Mucosa of stomach (tissue), 1 donor: Measurements from ENCODE around the gene ADAM19.
"Not testable (repeated sequence)": the region's sequence is repeated elsewhere in the genome, so short reads cannot be mapped to it uniquely, and the experiment has no call there.

Source experiments
- H3K27me3 ChIP-seq: one replicate; pipeline ENCODE4 v1.7.0; 2013; ENCODE audit warnings: mild to moderate bottlenecking, low read length; ENCODE audit not compliant: control insufficient read depth, insufficient read depth
- H3K36me3 ChIP-seq: one replicate; pipeline ENCODE4 v1.7.0; 2013; ENCODE audit warnings: low read length; ENCODE audit not compliant: control insufficient read depth, insufficient read depth
- H3K4me1 ChIP-seq: one replicate; pipeline ENCODE4 v1.7.0; 2013; ENCODE audit warnings: mild to moderate bottlenecking, low read length; ENCODE audit not compliant: control insufficient read depth, insufficient read depth
- H3K4me3 ChIP-seq: one replicate; pipeline ENCODE4 v1.7.0; 2013; ENCODE audit warnings: low read length
- H3K9ac ChIP-seq: one replicate; pipeline ENCODE4 v1.7.0; 2013; ENCODE audit warnings: mild to moderate bottlenecking, low read length, moderate library complexity
- H3K9me3 ChIP-seq: one replicate; pipeline ENCODE4 v1.7.0; 2013; ENCODE audit warnings: mild to moderate bottlenecking, low read length, moderate library complexity; ENCODE audit not compliant: control insufficient read depth
- donor health status: Pancreatic carcinoma.

ADAM19 gene

DNA sequence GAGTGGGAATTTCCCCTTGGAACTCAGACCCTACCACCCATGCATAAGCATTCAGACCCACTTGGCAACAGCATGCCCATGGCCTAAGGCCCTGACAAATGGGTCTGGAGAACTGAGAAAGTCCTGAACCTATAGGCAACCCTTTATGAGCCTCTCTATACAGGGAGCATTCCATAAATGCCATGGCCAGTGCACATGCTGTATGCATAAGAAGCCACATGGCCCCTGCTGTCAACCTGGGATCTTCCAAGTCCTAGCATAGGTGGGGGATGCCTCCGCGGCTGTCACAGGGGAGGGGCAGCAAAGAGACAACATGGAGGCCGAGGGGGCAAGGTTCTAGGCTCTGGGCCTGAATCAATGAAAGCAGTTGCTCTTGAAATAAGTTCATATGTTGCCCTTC is 123.8 kb downstream of the ADAM19 start:
- no peak overlapping the region for H3K9ac ChIP-seq
- peaks cover 5% of the 10 kb centered on the region for H3K4me1 ChIP-seq
- no peaks in the 10 kb centered on the region for H3K36me3 ChIP-seq
- H3K27me3 ChIP-seq = no peaks in the 10 kb centered on the region
- H3K4me3 ChIP-seq = no peak overlapping the region
- no peaks in the 10 kb centered on the region for H3K9me3 ChIP-seq

DNA sequence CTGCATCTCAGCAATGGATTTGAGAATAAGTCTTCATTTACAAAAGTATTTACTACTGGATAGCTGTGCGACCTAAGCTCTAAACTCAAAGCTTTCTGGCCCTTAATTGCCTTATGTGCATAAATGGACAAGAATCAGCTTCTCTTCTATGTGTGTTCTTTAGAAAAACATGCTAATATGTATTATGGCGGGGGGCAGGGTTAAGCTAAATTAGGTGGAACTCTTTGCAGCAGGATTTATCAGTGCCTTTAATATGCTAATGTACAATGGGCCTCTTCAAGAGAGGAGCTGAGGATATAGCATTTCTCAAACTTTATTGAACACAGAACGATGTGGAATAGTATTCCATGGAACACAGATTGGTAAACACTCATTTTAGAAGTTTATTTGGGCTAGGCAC is 125.6 kb downstream of the ADAM19 start:
- H3K36me3 ChIP-seq = no peaks in the 10 kb centered on the region
- H3K27me3 ChIP-seq = no peaks in the 10 kb centered on the region
- peaks cover 5% of the 10 kb centered on the region for H3K4me1 ChIP-seq
- no peak overlapping the region for H3K4me3 ChIP-seq
- H3K9me3 ChIP-seq = no peaks in the 10 kb centered on the region
- no peak overlapping the region for H3K9ac ChIP-seq

DNA sequence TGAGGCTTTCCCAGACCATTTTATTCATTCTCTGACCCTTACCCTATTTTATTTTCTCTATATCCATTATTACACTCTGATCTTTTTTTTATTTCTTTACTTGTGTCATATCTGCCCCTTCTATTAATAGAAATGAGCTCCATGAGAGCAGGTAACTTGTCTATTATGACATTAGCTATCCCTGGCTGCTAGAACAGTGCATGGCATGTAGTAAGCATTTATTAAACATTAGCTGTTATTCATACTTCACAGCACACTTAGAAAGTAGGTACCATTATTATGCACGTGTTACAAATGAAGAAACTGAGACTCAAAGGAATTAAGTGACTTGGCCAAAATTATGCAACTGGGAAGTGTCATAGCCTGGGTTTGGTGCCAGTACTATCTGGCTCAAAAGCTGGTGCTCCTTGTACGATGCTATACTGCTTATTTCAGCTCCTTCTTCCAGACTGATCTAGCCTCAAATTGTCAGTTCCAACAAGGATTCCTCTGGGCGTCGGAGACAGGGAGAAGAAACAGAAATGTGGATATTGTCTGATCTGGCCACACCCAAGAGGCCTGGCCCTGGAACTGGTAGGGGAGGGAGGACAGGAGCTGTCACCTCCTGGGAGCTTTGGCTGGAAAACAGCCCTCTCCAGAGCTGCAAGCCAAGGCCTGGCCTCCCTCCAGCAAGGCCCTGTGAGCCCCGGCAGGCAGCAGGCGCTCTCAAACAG is 126.4 kb downstream of the ADAM19 start:
- peaks cover 5% of the 10 kb centered on the region for H3K4me1 ChIP-seq
- no peaks in the 10 kb centered on the region for H3K9me3 ChIP-seq
- H3K4me3 ChIP-seq = no peak overlapping the region
- H3K27me3 ChIP-seq = no peaks in the 10 kb centered on the region
- H3K9ac ChIP-seq = no peak overlapping the region
- no peaks in the 10 kb centered on the region for H3K36me3 ChIP-seq

DNA sequence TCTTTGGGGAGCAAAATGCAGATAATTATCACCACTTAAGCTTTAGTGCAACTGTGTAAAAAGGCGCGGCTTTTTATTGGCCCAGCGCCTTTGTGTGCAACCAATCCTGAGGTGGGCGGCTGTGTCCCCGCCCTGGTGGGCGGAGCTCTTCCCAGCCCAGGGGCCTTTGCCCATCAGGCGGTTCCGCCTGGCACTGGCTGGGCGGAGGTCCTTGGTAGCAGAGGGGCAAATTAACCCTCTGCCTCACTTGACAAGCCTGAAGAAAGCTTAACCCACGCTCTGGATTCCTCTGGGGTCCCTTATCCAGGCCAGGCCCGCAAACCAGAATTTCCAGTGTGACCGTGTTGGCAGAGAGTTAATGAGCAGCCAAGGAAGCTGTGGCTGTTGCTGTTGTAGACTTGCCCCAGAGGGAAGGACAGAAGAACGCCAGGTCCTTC is 128.4 kb downstream of the ADAM19 start:
- Histone ChIP-seq H3K9me3 (no peaks in the 10 kb centered on the region), H3K27me3 (no peaks in the 10 kb centered on the region), H3K4me3 (no peak overlapping the region), H3K4me1 (peaks cover 5% of the 10 kb centered on the region), H3K9ac (peak overlapping the region; percentile 13), H3K36me3 (no peaks in the 10 kb centered on the region)

DNA sequence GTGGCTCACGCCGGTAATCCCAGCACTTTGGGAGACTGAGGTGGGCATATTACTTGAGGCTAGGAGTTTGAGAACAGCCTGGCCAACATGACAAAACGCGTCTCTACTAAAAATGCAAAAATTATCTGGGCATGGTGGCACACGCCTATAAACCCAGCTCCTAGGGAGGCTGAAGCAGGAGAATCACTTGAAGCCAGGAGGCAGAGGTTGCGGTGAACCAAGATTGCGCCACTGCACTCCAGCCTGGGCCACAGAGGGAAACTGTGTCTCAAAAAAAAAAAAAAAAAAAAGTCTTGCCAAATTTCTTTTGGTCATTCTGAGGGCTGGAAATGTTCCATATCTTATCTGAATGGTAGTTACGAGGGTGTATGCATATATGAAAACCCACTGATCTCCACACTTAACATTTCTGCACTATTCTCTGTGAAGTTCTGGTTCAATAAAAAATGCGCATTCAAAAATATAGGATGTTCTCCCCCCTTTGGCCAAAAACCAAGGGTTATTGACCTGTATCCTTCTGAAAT is 129.1 kb downstream of the ADAM19 start:
- Histone ChIP-seq H3K9ac (no peak overlapping the region), H3K36me3 (no peaks in the 10 kb centered on the region), H3K4me1 (peaks cover 5% of the 10 kb centered on the region), H3K4me3 (no peak overlapping the region), H3K27me3 (no peaks in the 10 kb centered on the region), H3K9me3 (no peaks in the 10 kb centered on the region)

DNA sequence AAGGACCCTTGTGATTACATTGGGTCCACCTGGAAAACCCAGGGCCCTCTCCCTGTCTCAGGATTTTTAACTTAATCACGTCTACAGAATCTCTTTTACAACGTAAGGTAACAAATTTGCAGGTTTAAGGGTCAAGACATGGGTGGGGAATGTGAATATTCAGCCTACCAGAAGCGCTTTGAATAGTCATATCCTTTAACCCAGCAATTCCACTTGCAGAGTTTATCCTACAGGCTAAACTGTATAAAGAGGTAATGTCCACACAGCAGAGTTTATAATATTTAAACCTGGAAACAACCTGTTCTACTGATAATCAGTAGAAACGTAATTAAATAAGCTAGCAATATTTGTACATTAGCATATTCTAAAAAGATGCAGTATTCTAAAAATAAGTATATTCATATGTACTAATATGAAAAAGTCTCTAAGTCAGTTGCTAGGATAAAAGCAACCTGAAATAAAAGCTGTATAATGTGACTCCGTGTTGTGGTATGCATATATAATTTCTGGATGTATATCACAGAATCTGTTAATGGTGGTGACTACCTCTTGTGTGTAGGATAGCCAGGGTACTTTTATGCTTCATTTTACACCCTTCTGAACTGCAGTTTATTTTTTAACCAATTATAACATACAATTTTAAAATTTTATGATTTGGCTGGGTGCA is 129.7 kb downstream of the ADAM19 start:
- H3K9me3 ChIP-seq = no peaks in the 10 kb centered on the region
- no peaks in the 10 kb centered on the region for H3K27me3 ChIP-seq
- peaks cover 5% of the 10 kb centered on the region for H3K4me1 ChIP-seq
- no peak overlapping the region for H3K9ac ChIP-seq
- H3K36me3 ChIP-seq = no peaks in the 10 kb centered on the region
- H3K4me3 ChIP-seq = no peak overlapping the region

DNA sequence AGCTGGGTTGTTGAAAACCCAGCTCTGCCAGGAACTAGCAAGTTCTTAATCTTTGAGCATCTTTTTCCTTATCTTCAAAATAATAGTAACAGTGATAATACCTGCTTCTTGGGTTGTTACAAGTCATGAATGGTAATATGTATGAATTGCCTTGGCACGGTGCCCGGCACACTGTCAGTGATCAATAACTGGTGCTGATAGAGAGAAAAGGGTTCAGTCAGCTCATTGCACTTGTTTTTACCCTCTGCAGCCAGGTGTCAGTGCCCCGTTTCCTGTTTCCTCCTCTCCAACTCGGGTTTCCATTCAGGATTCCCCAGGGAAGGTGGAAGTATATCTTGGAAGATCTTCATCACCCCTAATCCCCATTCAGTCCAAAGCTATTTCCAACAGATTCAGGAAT is 131.4 kb downstream of the ADAM19 start:
- no peaks in the 10 kb centered on the region for H3K9me3 ChIP-seq
- no peak overlapping the region for H3K4me3 ChIP-seq
- no peaks in the 10 kb centered on the region for H3K36me3 ChIP-seq
- H3K9ac ChIP-seq = no peak overlapping the region
- H3K4me1 ChIP-seq = peaks cover 5% of the 10 kb centered on the region
- H3K27me3 ChIP-seq = no peaks in the 10 kb centered on the region

DNA sequence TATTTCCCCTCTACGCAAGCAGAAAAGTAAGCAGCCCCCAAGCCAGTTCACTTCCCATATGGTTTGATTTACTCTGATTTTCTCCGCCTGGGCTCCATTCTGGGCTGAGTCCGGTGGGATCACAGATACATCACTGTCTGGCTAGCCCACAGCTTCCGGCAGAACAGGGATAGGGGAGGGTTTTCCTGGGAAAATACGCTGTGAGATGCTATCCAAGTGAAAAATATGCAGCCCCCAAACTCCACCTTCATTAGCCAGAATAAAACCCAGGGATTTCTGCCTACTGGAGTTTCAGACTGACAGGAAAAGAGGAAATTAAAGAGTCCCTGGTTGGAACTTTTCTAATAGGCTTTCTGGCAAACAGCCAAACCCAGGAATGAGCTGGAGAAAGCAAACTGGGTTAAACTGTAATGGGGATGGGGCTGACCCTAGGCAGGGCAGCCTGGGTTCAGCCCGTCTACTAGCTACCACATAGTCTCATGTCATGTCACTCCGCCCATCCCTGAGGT is 132.5 kb downstream of the ADAM19 start:
- no peaks in the 10 kb centered on the region for H3K36me3 ChIP-seq
- H3K9ac ChIP-seq = no peak overlapping the region
- H3K27me3 ChIP-seq = no peaks in the 10 kb centered on the region
- no peaks in the 10 kb centered on the region for H3K9me3 ChIP-seq
- no peaks in the 10 kb centered on the region for H3K4me1 ChIP-seq
- H3K4me3 ChIP-seq = no peak overlapping the region

DNA sequence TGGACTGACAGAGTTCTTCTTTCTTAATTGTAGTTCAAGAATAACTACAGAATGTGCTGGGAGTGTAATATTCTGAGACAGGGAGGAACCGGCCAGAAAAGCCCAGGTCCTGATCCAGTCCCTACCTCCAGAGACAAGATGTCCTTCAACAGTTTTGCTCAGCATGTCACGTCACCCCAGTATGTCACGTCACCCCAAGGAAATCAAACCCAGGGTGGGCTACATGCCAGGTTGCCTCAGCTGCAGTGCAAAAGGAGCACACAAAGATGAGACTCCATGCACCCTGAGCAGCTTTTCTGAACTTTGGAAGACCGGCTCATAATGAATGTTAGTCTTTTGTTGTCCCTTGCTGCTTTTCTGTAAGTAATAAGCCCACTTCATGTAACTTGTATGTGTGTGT is 141.5 kb downstream of the ADAM19 start:
- no peak overlapping the region for H3K9ac ChIP-seq
- no peaks in the 10 kb centered on the region for H3K27me3 ChIP-seq
- H3K4me3 ChIP-seq = no peak overlapping the region
- H3K9me3 ChIP-seq = no peaks in the 10 kb centered on the region
- H3K36me3 ChIP-seq = no peaks in the 10 kb centered on the region
- no peaks in the 10 kb centered on the region for H3K4me1 ChIP-seq

DNA sequence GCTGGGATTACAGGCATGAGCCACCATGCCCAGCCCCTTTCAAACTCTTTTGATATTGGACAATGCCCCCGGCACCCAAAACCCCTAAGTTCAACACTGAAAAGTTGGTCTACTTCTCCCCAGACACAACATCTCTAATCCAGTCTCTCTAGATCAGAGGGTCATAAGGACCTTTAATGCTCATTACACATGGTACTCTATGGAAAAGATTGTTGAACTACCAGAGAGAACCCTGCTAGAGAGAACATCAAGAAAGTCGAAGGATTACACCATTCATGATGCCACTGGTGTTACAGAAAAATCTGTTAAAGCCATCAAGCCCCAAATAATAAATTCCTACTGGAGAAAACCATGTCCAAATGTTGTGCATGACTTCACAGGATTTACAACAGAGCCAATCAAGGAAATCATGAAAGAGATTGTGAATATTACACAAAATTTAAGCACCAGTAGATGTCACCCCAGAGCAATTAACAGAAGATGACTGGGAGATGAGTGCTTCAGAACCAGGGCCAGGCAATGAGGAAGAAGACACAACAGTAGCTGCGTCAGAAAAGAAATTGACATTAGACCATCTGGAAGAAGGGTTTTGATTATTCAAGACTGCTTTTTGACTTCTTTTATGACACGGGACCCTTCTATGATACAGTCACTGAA is 143.9 kb downstream of the ADAM19 start:
- Histone ChIP-seq H3K9me3 (no peaks in the 10 kb centered on the region), H3K4me3 (no peak overlapping the region), H3K9ac (no peak overlapping the region), H3K27me3 (no peaks in the 10 kb centered on the region), H3K4me1 (no peaks in the 10 kb centered on the region), H3K36me3 (no peaks in the 10 kb centered on the region)

DNA sequence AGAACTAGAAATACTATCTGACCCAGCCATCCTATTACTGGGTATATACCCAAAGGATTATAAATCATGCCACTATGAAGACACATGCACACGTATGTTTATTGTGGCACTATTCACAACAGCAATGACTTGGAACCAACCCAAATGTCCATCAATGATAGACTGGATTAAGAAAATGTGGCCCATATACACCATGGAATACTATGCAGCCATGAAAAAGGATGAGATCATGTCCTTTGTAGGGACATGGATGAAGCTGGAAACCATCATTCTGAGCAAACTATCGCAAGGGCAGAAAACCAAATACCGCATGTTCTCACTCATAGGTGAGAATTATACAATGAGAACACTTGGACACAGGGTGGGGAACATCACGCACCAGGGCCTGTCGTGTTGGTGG is 145.7 kb downstream of the ADAM19 start:
- H3K4me3 ChIP-seq, H3K4me1 ChIP-seq, H3K36me3 ChIP-seq, H3K9me3 ChIP-seq, H3K9ac ChIP-seq, H3K27me3 ChIP-seq: not testable (repeated sequence)
